EL (cell line): ENCODE results near the gene NTM.
A peak's percentile ranks its signal among the peaks of the same experiment; 100 is the strongest.

ENCODE experiments used
- DNase-seq: peaks from one replicate; pipeline ENCODE4 v3.0.0-alpha.2; 2016

The NTM gene

GRCh38 chr11:132103021-132103420 lies 732.6 kb downstream of the NTM start:
- DNase-seq = no peak

GRCh38 chr11:132106096-132106982 lies 735.9 kb downstream of the NTM start:
- no peak for DNase-seq

- DNase-seq = no peak
Measured at GRCh38 chr11:132111316-132111715, 740.9 kb downstream of the NTM start.

- peak; percentile 77 for DNase-seq
Measured at GRCh38 chr11:132111838-132112237, 741.4 kb downstream of the NTM start.

GRCh38 chr11:132112846-132113245 lies 742.4 kb downstream of the NTM start:
- DNase-seq = no peak

GRCh38 chr11:132114185-132114584 lies 743.8 kb downstream of the NTM start:
- no peak for DNase-seq

- no peak for DNase-seq
Measured at GRCh38 chr11:132114743-132115142, 744.3 kb downstream of the NTM start.

- no peak for DNase-seq
Measured at GRCh38 chr11:132115454-132115853, 745.0 kb downstream of the NTM start.

GRCh38 chr11:132116516-132116915 lies 746.1 kb downstream of the NTM start:
- DNase-seq = no peak

- DNase-seq = no peak
Measured at GRCh38 chr11:132118661-132119060, 748.2 kb downstream of the NTM start.

GRCh38 chr11:132119573-132119972 lies 749.2 kb downstream of the NTM start:
- DNase-seq = no peak

GRCh38 chr11:132122735-132123134 lies 752.3 kb downstream of the NTM start:
- DNase-seq = no peak

- no peak for DNase-seq
Measured at GRCh38 chr11:132123449-132123848, 753.0 kb downstream of the NTM start.

- DNase-seq = no peak
Measured at GRCh38 chr11:132123854-132124835, 753.7 kb downstream of the NTM start.

GRCh38 chr11:132125988-132126871 lies 755.8 kb downstream of the NTM start:
- DNase-seq = peak; percentile 63

- DNase-seq = peak; percentile 90
Measured at GRCh38 chr11:132126973-132127899, 756.8 kb downstream of the NTM start.

GRCh38 chr11:132127900-132128288 lies 757.5 kb downstream of the NTM start:
- no peak for DNase-seq

GRCh38 chr11:132131047-132131446 lies 760.6 kb downstream of the NTM start:
- DNase-seq = no peak

GRCh38 chr11:132131961-132132360 lies 761.5 kb downstream of the NTM start:
- DNase-seq = no peak

- peak; percentile 39 for DNase-seq
Measured at GRCh38 chr11:132134322-132134721, 763.9 kb downstream of the NTM start.

- no peak for DNase-seq
Measured at GRCh38 chr11:132137289-132137980, 767.0 kb downstream of the NTM start.
